ENCODE results near the gene PPP1CC.
"Not testable (repeated sequence)": the region's sequence is repeated elsewhere in the genome, so short reads cannot be mapped to it uniquely, and the experiment has no call there.

The PPP1CC gene

DNA sequence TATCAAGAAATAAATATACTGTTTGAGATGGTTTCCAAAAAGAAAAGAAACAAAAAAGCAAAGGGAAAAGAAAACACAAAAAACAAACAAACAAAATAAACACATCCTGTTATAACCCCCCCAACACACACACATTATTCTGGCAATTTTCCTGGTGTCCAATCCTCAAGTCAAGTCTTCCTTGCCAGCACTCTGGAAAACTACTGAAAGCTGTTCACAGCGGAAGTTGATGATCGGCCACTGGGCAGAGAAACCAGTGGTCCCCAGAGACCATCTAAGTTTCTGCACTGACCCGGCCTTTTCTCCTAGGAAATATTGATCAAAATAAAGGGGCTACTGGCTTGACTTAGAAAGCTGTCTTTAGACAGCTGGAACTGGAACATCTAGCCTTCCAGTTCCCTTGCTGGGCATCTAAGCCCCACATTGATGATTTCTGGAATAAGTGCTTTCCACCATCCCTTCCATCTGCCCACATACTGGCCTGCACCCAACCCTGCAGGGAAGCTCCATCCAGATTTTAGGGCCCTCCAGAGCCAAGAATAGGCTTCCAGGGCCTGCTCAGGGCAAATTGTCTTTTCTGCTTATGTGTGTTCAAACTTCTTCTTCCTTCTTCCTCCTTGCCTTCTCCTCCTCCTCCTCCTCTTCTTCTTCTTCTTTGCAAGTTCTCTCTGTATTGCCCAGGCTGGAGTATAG, 11.6 kb upstream of the PPP1CC start:
- no peak for DNase-seq (ENCODE audit: low spot score)

DNA sequence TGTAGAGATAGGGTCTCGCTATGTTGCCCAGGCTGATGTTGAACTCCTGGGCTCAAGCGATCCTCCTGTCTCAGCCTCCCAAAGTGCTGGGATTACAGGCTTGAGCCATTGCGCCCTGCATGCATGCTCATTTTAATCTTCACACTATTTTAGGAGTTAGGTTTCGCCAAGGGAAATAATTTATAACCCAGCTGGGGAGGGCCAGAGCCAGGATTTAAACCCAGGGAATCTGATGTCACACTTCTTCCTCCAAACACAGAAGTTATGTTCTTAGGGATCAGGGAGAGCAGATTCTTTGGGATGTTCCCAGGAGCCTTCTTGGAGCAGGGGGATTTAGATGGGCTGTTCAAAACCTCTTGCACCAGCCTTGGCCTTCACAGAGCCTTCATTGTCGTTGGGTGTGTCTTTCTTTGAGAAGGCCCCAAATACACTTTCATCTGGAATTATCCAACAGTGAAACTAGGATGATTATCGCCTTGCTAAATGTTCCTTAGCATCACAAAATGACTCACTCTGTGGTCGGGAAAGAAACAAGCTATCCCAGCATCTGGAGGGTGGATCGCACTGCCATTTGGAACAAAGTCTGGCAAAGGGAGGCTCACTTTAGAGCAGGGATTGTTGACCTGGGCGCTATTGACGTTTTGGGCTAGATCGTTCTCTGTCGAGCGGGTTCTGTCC, 8.2 kb upstream of the PPP1CC start:
- no peak for DNase-seq (ENCODE audit: low spot score)

DNA sequence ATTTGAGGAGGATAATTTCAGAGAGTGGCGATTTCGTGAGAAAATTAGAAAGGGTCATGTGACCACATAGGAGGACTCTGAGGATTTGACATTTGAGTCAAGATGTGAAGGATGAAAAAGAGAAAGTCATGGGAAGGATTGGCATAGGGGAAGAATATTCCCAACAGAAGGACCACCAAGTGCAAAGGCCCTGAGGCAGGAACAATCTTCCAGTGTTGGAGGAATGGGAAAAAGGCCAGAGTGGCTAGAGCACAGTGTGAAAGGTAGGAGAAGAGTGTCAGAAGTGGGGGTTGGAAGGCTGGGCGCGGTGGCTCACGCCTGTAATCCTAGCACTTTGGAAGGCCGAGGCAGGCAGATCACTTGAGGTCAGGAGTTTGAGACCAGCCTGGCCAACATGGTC, 3.9 kb upstream of the PPP1CC start:
- DNase-seq (ENCODE audit: low spot score) = no peak

DNA sequence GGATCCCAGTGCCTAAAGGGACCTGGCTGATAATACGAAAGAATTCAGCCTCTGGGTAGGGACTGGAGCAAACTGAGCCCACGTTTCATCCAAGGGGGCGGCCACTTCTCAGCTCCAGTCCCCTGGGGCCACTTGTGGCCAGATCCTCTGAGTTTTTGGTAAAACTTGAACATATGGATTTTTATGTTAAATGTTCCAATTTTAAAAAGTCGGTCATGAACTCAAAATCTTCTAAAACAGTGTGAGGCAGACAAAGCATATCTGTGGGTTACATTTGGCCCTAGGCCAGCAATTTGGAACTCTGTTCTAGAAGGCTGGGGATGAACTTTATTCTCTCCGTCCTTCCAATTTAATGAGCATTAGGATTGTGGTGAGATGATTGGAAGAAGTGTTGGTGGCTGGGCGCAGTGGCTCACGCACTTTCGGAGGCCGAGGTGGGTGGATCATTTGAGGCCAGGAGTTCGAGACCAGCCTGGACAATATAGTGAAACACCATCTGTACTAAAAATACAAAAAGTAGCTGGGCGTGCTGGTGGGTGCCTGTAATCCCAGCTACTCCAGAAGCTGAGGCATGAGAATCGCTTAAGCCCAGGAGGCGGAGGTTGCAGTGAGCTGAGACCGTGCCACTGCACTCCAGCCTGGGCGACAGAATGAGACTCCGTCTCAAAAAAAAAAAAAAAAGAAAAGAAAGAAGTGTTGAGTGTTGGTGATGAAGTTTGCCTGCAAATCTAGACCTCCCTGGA, 3.0 kb upstream of the PPP1CC start:
- DNase-seq (ENCODE audit: low spot score) = no peak

DNA sequence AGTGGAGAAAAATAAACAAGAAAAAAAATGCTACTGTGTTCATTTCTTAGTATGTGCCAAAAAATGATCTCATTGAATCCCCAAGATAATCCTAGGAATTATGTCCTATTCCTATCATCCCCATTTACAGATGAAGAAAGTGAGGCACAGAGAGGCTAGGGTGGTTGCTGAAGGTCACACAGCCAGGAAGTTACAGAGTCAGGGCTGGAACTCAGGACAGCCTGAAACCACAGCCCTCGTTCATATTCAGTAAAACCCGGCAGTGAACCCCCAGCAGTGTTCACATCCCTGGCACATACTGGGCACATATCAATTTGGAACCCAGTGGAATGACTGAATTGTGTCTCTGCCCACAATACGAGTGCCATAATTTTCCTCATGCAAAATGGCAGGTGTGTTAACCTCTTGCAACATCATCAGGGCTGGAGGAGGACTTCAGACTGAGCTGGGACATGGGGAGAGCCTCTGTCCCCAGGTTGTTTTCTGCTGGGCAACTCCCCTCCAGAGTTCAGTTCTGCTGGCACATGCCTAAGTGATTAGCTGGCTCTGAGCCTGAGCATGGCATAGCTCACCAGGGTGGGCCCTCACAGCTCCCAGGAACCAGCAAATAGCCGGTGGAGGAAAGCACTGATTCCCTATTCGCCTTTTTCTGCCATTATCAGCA, 2.0 kb upstream of the PPP1CC start:
- DNase-seq (ENCODE audit: low spot score) = no peak

DNA sequence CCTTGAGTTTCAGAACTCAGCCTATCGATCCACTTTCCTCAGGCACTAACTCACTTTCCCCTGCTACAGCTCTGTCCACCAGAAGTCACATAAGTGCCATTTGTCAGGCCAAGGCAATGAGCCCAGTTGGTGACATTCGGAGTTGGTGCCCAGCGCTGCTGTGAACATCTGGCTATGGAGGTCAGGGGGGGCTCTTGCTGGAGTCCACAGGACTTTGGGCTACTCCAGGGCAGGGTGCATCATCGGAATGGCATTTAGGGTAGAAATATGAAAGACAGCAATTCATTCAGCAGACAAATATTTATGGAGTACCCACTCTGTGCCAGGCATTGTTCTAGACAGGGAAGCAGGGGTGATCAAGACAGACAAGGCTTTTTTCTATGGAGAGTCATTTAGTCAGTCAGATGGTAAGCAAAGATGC, 1.5 kb upstream of the PPP1CC start:
- peak; percentile 48 for DNase-seq (ENCODE audit: low spot score)

DNA sequence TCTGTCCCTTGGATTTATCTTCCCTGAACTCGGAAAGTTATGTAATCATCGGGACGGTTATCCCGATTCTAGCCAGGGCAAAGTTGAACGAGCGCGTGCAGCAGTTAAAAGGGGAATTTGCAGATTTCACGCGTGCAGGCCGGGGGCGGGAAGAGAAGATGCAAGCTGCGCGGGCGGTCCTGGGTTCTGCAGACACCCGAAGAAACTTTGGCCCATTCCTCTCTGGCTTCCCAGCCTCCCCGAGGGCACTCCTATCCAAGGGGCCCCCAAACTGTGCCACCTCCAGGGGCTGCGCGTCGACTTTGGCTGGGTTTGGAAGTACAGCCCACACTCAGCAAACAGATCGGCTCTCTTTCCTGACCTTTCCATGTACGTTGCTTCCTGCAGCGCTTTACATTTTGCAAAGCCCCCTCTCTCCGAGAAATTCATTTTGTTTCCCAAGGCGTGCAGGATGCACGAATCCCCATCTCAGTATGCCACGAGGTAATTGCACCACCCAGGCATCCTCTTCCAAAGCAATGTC, 941 bp upstream of the PPP1CC start:
- peak; percentile 24 for DNase-seq (ENCODE audit: low spot score)

DNA sequence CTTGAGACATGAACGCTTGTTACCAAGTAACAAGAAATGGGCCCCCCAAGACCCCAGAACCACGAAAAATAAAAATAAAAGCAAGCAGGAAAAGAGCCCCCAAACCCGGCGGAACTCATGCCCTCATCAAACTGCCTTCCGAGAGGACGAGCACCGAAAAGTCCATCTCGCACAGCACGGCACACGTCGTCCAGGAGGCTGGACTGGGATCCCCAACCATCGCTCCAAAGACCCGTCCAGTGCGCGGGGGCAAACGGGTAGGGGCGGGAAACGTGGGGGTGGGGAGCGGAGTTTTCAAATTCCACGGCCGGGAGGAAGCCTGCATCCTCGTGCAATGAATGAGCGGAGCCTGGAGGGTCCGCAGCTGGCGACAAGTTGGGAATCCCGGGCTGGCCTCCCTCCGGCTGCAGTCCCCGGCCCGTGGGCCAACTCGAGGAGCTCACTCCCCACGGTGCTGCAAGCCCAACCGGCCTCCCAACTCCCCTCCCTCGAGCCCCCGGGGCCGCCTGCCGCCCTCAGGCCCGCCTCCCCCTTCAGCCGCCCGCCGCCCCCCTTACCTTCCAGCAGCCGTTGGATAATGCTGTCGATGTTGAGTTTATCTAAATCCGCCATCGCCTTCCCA, 484 bp downstream of the PPP1CC start:
- DNase-seq (ENCODE audit: low spot score) = peak; percentile 35

DNA sequence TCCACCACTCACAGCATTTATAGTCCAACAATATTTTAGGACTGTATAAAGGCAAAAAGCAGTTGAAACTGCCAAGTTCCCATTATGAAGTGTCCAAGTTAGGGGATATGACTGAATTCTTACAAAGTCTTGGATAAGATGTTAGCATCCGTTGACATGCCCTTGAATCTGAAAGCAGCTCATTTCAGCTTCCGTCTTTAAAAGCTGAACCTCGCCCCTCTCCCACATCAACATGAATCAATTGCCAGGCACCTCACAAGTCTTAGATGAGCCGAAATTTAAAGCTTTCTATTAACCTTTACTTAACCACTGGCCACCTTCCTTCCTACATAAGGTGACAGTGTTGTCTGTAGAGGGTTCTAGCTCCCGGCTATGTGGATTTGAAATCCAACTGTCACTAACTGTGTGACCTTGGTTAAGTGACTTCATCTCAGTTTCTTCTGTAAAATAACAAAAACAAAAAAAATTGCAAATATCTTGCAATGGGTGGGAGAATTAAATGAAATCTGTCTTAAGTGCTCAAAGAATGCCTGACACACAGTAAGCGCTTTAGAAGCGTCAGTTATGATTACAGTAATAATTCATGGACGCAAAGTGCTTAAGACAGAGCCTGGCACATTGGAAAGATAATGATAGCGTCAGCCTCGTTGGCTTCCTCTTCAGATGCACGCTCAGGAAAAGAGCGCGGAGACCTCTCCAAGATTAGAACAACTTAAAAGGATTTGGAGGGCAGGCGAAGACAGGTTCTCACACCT, 1.2 kb downstream of the PPP1CC start:
- DNase-seq (ENCODE audit: low spot score) = peak; percentile 26

DNA sequence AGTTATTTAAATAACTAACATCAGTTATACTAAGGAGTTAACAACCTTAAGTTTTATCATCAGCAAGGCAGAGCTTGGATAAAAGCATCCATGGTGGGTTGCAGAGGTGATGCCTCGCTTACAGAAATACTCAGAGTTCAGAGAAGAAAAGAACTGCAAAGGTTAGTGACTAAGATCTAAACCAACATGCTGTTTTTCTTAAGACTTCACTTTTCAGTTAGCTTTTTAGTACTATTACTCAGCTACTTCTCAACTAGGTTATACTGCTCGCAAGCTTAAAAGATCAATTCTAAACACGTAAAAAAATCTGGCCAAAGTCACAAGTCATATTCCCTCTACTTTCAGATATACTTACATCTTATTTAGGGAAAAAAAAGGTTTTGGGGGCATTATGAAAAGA, 2.8 kb downstream of the PPP1CC start:
- no peak for DNase-seq (ENCODE audit: low spot score)

DNA sequence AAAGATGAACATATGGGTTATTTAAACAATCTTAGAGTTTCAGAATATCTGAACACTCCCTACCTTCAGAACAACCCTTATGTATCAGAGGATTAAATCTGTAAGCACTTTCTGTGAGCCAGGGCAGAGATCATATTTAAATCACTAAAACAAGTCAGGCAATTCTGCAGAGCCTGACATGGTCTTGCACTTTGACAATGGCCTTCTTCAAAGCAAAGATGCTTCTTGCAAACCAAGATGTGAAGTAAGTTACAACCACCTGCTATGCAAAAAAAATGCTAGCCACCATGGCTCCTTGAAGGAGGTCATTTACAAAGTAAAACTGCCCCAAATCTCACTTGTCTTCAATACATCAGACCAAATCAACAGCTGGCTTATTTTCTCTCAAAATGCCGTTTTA, 3.2 kb downstream of the PPP1CC start:
- no peak for DNase-seq (ENCODE audit: low spot score)

DNA sequence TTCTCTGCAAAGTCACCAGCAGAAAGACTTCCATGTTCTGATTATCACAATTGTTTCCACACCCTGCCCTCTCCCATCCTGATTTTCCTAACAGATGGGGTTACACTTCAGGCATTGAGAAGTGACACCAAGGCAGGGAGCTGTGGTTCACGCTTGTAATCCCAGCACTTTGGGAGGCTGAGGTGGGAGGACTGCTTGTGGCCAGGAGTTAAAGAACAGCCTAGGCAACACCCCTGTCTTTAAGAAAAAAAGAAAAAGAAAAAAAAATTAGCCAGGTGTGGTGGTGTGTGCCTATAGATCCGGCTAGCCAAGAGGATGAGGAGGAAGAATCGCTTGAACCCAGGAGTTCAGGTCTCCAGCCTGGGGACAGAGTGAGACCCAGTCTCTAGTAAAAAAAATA, 5.2 kb downstream of the PPP1CC start:
- no peak for DNase-seq (ENCODE audit: low spot score)

DNA sequence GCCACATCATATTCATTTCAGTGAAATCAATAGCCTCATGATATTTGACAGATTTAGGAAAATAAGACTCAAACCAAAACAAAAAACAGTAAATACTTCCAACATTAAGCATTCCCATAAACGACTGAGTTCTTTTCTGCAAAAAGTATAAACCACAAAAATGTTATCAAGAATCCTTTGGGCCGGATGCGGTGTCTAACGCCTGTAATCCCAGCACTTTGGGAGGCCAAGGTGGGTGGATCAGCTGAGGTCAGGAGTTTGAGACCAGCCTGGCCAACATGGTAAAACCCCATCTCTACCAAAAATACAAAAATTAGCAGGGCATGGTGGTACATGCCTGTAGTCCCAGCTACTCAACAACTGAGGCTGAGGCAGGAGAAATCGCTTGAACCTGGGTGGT, 5.7 kb downstream of the PPP1CC start:
- not testable (repeated sequence) for DNase-seq (ENCODE audit: low spot score)

DNA sequence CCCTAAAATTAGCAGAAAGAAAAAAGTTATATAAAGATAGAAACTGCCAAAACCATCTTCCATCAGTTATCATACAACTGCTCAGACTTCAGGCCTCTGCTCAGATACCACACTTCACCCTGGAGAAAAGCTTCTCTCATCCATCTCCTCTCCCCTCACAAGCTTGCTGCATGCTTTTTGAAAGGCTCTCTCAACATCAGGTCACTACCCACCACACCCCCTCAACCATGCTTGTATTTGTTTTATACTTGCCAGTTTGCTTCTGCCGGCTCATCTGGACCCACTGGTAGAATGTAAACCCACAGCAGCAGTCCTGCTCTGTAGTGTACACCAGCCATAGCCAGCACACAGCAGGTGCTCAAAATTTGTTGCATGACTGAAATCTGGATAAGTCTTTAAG, 8.8 kb downstream of the PPP1CC start:
- DNase-seq (ENCODE audit: low spot score) = no peak

DNA sequence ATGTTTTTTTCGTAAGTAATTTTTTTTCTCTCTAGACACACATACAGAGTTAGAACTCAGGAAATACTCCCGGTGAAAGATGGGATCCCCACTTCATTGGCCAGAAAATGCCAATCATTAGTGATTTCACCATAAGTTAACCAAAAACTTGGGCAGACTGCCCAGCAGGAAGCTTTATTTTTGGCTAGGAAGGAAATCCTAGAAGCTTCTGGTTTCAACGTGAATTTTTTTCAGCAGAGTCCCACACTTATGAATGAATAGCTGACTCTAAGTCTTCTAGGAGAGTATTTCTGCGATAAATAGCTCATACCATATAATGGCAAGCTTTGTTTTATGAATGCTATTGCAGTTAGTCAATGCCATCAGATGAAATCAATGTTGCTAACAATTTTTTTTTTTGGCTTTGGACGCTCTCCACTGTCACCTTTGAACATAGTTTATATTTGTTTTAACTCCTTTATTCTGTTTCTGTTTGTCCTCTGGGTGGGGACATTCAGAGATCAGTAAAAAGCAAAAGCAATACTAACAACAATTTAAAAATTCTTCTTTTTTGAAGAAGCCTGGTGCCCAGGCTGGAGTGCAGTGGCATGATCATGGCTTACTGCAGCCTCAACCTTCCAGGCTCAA, 9.5 kb downstream of the PPP1CC start:
- no peak for DNase-seq (ENCODE audit: low spot score)

DNA sequence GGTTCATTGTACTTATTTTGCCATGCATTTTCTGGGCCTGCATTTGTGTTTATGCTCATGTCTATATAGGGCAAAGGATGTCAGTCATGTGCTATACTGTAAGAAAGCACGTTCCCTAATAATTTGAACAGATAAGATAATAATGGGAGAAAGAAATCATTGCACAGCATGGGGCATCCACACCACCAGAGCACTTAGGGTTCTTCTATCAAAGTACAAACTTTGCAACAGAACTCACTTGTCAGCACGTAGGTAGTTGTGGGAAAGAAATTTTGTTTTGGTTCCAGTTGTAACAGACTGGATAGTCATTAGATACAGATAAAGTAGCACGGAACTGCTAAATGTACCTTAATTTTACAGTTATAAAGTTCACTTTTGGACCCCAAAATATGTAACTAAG, 10.1 kb downstream of the PPP1CC start:
- DNase-seq (ENCODE audit: low spot score) = no peak

DNA sequence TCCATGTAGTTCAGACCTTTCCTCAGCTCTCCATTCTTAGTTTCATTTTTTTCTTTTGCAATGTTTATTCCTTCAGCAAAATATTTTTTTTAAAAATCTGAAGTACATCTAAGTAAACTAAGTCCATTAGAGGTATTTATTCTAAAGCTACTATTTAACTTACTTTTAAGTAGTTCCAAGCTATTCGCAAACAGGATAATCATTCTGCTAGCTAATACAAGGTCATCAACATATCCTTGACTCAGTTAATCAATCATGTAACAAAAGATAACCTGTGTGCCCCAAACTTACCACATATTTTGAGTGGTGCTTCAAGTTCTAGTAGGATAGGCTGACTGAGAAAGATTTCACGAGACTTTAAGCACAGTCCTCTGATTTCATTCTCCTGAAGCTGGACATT, 11.2 kb downstream of the PPP1CC start:
- no peak for DNase-seq (ENCODE audit: low spot score)

DNA sequence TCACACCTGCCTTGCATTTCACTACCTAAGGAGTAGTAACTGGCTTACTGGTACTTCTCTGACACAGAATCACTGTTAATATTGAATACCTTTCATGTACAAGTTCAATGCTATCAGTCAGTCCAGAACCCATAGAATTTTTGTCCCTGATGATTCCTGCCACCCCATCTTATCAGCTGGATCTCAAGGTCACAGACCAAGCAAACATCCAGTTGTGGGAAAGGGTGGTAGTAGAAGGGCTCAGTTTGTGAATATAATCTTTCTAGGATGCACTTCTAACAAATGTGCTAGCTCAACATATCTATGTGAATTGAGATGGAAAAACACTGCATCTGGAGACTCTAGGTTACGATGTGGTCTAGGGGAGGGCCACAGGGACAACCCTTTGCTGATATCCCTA, 14.1 kb downstream of the PPP1CC start:
- no peak for DNase-seq (ENCODE audit: low spot score)

DNA sequence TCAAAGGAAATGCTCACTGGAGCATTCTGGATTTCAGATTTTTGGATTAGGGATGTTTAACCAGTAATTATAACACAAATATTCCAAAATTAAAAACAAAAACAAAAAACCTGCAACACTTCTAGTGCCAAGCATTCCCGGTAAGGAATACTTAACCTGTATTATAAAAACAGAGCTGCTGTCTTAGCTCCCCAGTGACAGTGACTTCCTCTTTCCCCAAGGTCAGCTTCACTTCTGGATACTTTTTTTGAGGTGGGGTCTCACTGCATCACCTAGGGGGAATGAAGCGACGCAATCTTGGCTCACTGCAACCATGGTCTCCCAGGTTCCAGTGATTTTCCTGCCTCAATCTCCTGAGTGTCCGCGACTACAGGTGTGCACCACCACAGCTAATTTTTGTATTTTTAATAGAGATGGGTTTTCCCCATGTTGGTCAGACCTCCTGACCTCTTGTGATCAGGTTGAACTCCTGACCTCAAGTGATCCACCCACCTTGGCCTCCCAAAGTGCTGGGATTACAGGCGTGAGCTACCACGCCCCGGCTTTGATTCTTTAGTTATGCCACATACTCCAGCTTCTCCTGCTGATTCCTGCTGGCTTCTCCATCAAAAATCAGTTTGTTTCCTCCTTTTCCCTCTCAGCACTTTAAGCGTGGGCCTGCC, 15.9 kb downstream of the PPP1CC start:
- DNase-seq (ENCODE audit: low spot score) = no peak

DNA sequence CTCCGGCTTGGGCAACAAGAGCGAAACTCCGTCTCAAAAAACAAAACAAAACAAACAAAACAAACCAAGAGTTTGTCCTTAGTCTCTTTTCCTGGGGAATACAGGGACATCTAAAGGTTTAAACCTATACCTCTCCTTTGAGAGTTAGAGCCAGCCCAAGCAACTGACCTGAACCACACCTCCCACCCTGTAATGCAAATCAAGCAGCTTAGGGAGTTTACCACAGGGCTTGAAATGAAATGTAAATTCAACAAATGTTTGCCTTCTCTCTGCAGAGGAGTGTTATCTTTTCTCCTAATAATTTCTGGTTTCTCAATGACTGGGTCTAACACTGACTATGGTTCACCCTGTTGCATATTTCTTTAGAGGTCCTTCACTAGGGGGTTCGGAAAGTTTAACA, 16.7 kb downstream of the PPP1CC start:
- DNase-seq (ENCODE audit: low spot score) = no peak
